ENCODE results near the gene ORAI1.

ORAI1 gene

DNA sequence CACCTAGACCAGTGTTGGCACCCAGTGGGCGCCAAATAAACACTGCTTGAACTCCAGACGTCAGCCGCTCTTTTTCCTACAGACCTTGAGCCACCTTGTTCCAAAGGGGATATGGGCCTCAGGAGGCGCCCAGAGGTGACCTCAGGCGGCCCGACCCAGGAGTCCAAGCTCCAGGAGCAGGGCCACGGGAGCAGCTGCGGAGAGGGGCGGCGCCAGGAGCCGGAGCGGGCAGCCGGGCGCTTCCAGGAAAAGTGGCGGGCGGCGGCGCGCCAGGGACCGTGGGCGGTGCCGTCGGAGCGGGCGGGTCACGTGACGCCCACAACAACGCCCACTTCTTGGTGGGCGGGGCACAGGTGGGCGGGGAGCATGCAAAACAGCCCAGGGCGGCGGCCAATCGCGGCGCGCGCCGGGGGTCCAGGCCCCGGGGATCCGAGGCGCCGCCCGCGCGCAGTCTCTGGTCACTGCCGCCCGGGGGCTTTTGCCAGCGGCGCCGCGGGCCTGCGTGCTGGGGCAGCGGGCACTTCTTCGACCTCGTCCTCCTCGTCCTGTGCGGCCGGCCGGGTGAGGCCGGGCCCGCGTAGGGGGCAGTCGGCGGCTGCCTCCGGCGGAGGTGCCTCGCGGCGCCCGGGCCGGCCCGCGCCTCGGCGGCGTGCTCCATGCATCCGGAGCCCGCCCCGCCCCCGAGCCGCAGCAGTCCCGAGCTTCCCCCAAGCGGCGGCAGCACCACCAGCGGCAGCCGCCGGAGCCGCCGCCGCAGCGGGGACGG lies at the start of gene ORAI1:
TSS of gene ORAI1 (plus strand) at position 444 of the 766 bp plus-strand sequence.
- H3K27ac ChIP-seq (ENCODE audit: poor library complexity, severe bottlenecking), result peak within 1 kb of the TSS; percentile 78
- H3K4me3 ChIP-seq (ENCODE audit: severe bottlenecking), result peak within 1 kb of the TSS; percentile 73
- ATAC-seq (ENCODE audit: low read depth), result peak; percentile 66
- no peaks in the 10 kb centered on the region for H3K9me3 ChIP-seq (ENCODE audit: severe bottlenecking)
- H3K27me3 ChIP-seq (ENCODE audit: insufficient read depth, poor library complexity, severe bottlenecking), result no peaks in the 10 kb centered on the region
- TF ChIP-seq, protein P1, sequence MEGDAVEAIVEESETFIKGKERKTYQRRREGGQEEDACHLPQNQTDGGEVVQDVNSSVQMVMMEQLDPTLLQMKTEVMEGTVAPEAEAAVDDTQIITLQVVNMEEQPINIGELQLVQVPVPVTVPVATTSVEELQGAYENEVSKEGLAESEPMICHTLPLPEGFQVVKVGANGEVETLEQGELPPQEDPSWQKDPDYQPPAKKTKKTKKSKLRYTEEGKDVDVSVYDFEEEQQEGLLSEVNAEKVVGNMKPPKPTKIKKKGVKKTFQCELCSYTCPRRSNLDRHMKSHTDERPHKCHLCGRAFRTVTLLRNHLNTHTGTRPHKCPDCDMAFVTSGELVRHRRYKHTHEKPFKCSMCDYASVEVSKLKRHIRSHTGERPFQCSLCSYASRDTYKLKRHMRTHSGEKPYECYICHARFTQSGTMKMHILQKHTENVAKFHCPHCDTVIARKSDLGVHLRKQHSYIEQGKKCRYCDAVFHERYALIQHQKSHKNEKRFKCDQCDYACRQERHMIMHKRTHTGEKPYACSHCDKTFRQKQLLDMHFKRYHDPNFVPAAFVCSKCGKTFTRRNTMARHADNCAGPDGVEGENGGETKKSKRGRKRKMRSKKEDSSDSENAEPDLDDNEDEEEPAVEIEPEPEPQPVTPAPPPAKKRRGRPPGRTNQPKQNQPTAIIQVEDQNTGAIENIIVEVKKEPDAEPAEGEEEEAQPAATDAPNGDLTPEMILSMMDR (IDR thresholded peaks at IDR 0.05; ENCODE audit: poor library complexity, severe bottlenecking), result peak; percentile 41
- DNase-seq (ENCODE audit: low spot score), result peak; percentile 92
- H3K36me3 ChIP-seq (ENCODE audit: low read depth), result no peaks in the 10 kb centered on the region; the same call in 1 of the 2 replicates
- peaks cover 15% of the 10 kb centered on the region for H3K4me1 ChIP-seq (ENCODE audit: insufficient read depth, poor library complexity, severe bottlenecking)

DNA sequence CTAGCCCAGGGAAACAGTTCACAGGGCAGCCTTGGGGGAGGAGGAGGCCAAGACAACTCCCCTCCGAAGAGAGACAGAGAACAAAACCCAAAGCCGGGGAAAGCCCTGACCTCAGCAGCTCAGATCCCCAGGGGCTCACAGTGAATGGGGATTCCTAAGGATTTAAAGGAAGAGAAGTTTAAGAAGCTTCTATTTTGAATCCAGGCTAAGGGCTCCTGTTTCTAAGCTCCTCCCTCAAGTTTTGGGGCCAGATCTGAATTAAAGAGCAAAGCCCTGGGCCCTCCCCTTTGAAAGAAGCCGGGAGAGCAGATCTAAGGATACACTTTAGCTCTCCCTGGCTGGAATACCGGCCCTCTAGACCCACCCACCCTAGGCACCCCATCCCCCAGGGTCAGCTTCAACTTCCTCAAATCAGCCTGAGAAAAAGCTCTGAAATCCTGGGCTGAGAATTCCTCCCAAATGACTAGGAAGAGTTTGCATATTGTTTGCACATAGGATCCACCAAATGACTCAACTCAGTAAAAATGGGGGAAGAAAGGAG lies 49.4 kb upstream of the ORAI1 start:
- peak; percentile 62 for ATAC-seq (ENCODE audit: low read depth)
- H3K36me3 ChIP-seq (ENCODE audit: low read depth), result peaks cover 10% of the 10 kb centered on the region
- no peaks in the 10 kb centered on the region for H3K9me3 ChIP-seq (ENCODE audit: severe bottlenecking)
- no peak for DNase-seq (ENCODE audit: low spot score)
- peaks cover 24% of the 10 kb centered on the region for H3K4me1 ChIP-seq (ENCODE audit: insufficient read depth, poor library complexity, severe bottlenecking)
- TF ChIP-seq, protein P1 (IDR thresholded peaks at IDR 0.05; ENCODE audit: poor library complexity, severe bottlenecking), result no peak
- H3K4me3 ChIP-seq (ENCODE audit: severe bottlenecking), result no peak overlapping the region
- H3K27me3 ChIP-seq (ENCODE audit: insufficient read depth, poor library complexity, severe bottlenecking), result no peaks in the 10 kb centered on the region
- H3K27ac ChIP-seq (ENCODE audit: poor library complexity, severe bottlenecking), result peak overlapping the region; percentile 74

DNA sequence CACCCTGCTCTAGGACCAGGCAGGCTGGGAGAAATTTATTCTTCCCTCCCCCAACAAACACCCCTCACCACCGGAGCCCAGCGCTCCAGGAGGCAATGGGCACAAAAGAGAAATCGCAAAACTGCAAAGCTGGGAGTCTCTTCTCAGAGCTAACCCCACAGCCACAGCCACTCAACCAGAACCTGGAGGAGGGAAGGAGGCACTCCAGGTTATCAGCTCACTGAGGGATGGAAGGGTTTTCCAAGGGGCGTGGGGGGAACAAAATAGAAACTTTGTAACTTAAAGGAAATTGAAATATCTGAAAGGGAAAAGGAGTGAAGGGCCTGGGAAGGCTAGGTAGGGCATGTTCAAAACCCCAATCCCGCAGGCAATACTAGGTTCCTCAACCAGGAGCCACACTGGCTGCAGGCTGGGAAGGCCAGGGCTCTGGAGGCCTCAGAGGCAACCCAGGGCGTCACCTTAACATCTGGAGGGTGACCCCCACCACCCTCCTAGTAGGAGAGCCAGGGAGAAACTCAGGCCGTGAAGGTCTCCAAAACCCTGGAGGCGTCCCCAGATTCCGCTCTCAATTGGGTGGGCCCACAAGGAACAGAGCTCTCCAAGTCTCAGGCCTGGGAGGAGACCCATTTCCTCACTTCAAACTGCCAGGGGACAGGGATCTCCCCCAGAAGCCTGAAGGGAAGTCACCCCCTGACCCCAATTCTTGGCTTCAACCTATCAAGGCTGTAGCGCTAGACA lies 48.7 kb upstream of the ORAI1 start:
- ATAC-seq (ENCODE audit: low read depth), result peak; percentile 6; the same call in 1 of the 3 replicates
- Histone ChIP-seq H3K4me3 (ENCODE audit: severe bottlenecking) (no peak overlapping the region), H3K27ac (ENCODE audit: poor library complexity, severe bottlenecking) (peak overlapping the region; percentile 74)

DNA sequence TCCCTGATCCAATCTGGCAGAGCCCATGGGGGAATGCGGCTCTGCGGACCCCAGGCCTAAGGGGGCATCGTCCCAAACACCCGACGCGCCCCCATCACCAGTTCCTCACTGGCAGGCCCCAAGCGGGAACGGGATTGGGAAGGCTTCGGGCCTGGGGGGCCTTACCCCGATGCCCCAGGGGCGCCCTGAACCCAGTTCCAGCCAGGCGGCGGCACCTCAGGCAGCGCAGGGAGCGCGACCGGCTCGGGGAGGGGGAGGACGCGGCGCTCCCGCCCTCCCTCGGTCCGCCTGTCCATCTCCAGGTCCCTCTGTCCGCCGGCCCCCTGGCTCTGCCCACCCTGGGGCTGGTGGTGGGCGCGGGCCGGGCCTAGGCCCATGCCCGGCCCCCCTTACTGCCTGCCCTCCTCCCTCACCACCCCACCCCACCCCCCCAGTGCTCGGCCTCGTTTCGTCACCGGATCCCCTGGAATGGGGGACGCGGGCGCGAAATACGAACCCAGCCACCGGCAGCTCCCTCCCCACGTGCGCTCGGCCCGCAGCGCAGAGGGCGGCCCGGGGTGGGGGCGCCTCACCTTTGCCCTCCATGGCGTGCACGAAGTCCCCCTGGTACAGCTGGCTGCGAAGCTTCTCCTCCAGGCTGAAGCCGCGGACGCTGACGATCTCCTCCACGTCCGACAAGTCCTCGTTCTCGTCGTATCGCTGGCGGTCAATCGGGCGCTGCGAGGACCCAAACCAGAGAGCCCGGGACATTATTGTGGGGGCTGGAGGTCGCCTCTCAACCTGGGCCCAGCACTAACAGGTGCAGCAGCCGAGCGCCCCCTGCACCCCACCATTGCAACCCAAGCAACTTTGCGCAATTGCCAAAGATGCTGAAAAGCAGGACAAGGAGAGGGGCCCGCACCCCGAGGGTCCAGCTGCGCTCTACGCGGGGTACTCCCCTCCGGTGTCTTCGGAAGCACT lies 47.8 kb upstream of the ORAI1 start:
- ATAC-seq (ENCODE audit: low read depth), result no peak
- Histone ChIP-seq H3K9me3 (ENCODE audit: severe bottlenecking) (no peaks in the 10 kb centered on the region), H3K27ac (ENCODE audit: poor library complexity, severe bottlenecking) (peak overlapping the region; percentile 74), H3K4me3 (ENCODE audit: severe bottlenecking) (peak overlapping the region; percentile 65), H3K4me1 (ENCODE audit: insufficient read depth, poor library complexity, severe bottlenecking) (peaks cover 25% of the 10 kb centered on the region), H3K36me3 (ENCODE audit: low read depth) (peaks cover 10% of the 10 kb centered on the region), H3K27me3 (ENCODE audit: insufficient read depth, poor library complexity, severe bottlenecking) (no peaks in the 10 kb centered on the region)
- TF ChIP-seq, protein P1 (IDR thresholded peaks at IDR 0.05; ENCODE audit: poor library complexity, severe bottlenecking), result no peak
- no peak for DNase-seq (ENCODE audit: low spot score)

More for the DNA sequence above, 48.7 kb upstream of the ORAI1 start:
- no peak for DNase-seq (ENCODE audit: low spot score)
- Histone ChIP-seq H3K9me3 (ENCODE audit: severe bottlenecking) (no peaks in the 10 kb centered on the region), H3K27me3 (ENCODE audit: insufficient read depth, poor library complexity, severe bottlenecking) (no peaks in the 10 kb centered on the region), H3K4me1 (ENCODE audit: insufficient read depth, poor library complexity, severe bottlenecking) (peaks cover 25% of the 10 kb centered on the region), H3K36me3 (ENCODE audit: low read depth) (peaks cover 10% of the 10 kb centered on the region)
- TF ChIP-seq, protein P1 (IDR thresholded peaks at IDR 0.05; ENCODE audit: poor library complexity, severe bottlenecking), result no peak

Measured in RWPE2 (cell line).